SU-DHL-6 (cell line): ENCODE results near the gene TMEM204.

ENCODE experiments used
- EZH2phosphoT487 ChIP-seq: fragments of 200-600 bp; sonication (generic), shearing (Covaris generic); conservative IDR thresholded peaks from 2 replicates; pipeline ENCODE4 v1.6.1; 2018; ENCODE audit warnings: mild to moderate bottlenecking, antibody characterized with exemption, low read length, moderate library complexity, mixed read lengths
- TF ChIP-seq, protein P1 (sequence below): fragments of 200-600 bp; sonication (generic); IDR thresholded peaks from one replicate; pipeline ENCODE4 v1.5.1; 2017; ENCODE audit warnings: antibody characterized with exemption, mild to moderate bottlenecking, low read length, moderate library complexity; ENCODE audit not compliant: insufficient read depth, poor library complexity, severe bottlenecking

DNA sequence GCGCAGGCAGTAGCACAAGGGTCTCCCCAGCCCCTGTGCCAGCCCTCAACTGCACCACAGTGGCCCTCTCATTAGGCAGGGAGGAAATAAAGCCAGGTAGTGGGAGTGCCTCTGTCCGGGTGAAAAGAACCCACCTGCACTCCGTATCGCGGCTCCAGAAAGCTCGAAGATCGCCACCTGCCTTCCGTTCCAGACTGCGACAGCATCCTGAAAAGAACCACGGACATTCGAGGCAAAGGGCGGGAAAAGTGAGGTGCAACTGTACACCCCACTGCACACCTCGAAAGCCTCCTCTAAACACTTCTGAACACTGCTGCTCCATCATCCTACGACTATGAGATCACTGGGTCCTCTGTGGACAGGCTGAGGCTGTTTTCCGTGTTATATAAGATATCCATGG is 49.7 kb downstream of the TMEM204 start:
- TF ChIP-seq, protein P1, sequence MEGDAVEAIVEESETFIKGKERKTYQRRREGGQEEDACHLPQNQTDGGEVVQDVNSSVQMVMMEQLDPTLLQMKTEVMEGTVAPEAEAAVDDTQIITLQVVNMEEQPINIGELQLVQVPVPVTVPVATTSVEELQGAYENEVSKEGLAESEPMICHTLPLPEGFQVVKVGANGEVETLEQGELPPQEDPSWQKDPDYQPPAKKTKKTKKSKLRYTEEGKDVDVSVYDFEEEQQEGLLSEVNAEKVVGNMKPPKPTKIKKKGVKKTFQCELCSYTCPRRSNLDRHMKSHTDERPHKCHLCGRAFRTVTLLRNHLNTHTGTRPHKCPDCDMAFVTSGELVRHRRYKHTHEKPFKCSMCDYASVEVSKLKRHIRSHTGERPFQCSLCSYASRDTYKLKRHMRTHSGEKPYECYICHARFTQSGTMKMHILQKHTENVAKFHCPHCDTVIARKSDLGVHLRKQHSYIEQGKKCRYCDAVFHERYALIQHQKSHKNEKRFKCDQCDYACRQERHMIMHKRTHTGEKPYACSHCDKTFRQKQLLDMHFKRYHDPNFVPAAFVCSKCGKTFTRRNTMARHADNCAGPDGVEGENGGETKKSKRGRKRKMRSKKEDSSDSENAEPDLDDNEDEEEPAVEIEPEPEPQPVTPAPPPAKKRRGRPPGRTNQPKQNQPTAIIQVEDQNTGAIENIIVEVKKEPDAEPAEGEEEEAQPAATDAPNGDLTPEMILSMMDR = no peak
- TF ChIP-seq EZH2phosphoT487 = no peak
